HG03025 (cell line): Measurements from ENCODE around the gene ITIH4.

ENCODE experiments used
- ATAC-seq: cut with Tn5 transposase; IDR thresholded peaks from one replicate; pipeline ENCODE4 v1.9.1; 2021; ENCODE audit warnings: mild to moderate bottlenecking, moderate library complexity; ENCODE audit not compliant: unreplicated experiment, low FRiP score

ITIH4 gene

DNA sequence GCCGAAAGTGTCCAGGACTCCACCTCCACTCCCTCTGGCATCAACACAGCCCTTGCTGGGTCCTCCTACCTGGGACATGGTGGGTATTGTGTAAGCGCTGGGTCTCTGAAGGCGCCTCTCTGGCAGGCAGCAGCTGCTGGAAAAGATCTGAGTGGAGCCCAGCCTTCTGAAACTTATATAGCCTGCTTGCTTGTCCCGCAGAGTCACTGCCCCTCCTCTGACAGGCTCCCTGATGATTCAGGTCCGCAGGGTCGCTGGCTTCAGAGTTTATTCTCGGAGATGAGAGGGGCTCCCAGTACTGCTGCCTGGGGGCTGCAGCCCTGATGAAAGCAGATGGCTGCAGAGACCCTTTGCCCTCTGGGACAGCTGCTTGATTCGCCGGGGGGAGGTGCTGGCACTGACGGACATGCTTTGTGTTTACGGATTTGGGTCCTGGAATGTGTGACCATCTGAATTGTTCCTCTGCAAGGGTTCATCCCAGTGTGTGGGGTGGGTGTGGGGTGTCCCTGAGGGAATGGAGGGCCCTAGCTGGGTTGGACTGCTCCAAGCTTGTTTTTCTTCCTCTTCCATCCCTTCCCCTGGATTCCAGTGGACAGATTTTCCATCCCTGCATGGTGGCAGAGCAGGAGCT lies 4.5 kb upstream of the ITIH4 start, which contains the start of gene MUSTN1:
MUSTN1 (minus strand) TSS at position 149 of the 631 bp plus-strand sequence; CDS start at position 78, 71 bp downstream.
- no peak for ATAC-seq

GRCh38 chr3:52833202-52833601 lies 2.7 kb upstream of the ITIH4 start:
- ATAC-seq: no peak

GRCh38 chr3:52831500-52832301 lies 1.2 kb upstream of the ITIH4 start:
- no peak for ATAC-seq

DNA sequence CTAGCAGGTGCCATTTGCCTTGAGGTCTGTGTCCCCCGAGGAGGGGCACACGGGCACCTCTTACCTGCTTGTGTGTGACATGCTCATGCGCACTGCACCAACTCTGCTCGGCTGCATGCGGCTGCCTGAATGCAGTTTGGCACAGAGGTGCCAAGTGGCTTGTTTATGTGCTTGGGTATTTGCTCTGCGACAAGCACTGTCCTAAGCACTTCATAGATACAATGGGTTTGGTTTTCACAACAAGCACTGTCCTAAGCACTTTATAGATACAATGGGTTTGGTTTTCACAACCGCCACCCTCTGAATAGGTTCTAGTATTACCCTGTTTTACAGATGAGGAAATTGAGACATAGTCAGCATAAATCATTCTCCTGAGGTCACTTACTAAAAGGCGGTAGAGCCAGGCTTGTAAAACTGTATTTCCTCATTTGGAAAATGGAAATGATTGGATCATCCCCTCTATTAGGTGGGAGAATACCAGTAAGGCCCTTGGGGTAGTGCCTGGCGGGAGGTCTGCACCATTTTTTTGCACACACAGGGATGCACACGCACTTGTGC lies 487 bp downstream of the ITIH4 start:
- no peak for ATAC-seq

GRCh38 chr3:52829482-52829881 lies 990 bp downstream of the ITIH4 start:
- no peak for ATAC-seq

DNA sequence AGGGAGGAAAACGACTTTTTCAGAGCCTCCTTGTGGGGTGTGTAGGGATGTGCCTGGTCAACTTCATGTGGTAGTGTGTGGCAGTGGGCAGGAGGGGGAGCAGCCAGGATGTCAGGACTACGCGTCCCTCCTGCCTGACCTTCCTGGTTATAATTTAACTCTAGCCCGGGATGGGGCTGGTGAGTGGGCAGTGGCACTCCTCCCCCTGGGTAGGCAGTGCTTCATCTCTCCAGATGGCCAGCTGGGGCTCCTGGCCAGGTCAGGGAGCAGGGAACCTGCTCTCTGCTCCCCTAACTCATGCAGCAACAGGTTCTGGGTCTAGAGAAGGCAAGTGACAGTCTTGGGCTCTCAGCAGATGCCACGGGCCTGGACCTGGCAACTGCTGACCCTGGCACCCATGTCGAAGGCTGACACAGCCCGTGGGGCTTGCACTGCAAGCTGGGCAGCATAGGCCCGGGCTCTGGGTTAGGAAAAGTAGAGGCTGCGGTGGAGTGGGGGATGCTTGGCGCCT lies 2.6 kb downstream of the ITIH4 start:
- ATAC-seq: no peak

DNA sequence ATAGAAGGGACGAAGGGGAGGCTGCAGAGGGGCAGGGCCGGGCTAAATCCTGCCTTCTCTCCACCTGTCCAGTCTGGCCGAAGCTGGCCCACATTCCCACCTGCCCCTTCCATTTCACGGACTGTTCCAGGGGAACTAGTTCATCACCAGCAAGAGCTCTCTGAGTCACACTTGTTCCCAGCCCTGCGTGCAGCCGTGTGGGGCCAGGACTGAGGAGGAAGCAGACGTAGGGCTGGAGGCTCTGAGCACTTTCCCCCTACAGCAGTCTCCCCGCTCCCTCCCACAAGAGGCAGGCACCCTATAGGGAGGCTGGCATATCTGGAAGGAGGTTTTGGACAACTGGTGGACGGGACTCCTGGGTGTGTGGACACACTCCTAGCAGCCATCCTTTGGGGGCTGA lies 3.0 kb downstream of the ITIH4 start:
- ATAC-seq: no peak

DNA sequence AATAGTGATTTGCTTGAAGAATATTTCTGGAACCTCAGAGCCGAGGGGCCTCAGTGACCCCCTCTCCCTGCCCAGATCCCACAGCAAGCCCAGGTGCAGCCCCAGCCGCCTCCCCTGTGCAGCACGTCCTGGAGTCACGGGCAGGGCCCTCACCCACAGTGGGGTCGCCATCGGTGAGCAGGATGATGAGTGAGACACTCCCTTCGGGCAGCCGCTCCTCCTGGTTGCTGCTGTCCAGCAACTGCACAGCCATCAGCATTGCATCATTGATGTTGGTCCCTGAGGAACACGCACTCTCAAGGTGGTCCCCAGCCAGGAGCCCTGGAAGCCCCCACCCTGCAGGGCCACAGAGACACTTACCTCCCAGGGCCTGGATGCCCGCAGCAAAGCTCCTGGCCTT lies 6.4 kb downstream of the ITIH4 start:
- ATAC-seq: no peak

GRCh38 chr3:52822363-52822762 lies 8.1 kb downstream of the ITIH4 start:
- ATAC-seq: no peak

DNA sequence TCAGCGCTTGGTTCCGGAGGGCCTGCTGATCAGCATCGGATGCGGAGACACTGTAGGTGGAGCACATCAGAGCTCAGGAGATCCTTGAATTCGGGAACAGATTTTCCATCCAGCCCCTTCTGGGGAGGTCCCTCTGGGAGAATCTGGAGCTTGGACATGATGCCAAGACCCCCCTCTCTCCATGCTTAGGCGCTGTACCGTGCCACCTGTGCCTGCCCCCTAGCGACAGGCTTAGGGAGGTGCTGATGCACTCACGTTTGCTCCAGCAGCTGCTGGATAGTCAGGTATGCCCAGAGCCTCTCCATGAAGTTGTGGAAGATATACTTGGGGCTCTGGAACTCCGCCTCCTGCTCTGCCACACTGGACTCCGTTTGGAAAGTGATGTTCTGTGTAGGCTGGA lies 9.7 kb downstream of the ITIH4 start:
- no peak for ATAC-seq

DNA sequence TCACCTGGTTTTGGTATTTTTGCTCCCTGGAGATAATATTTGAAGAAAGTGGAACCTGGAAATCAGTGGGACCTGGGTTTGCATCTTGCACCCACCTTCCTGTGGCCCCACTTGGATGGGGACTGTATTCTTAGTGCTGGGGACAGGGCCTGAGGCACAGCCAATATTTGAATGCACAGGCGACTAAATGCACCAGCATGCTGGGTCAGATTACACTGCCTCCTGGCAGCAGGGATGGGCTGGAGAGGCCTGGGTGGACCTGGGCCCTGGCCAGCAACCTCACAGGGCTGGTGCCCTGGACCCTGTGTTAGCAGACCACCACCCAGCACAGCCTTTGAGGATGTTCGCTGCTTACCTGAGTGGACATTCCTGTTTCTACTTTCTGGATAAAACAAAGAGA lies 10.5 kb downstream of the ITIH4 start:
- ATAC-seq: no peak

DNA sequence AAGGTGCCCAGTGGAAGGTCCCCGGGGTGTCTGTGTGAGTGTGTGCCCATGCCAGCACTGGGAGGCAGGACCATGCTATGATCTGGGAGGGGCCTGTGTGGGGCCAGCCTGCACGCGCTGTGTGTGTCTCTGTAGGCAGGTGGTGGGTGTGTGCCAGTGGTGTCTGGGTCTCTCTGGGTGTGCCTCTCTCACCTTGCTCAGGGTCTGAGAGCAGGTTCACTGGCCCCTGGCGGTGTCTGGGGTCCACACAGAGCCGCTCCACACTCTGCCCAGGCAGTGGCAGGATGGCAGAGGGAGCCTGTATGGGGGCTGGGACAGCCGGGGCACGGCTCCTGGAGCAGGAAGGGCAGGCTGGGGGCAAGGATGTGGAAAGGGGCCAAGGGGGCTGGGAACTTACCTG lies 12.6 kb downstream of the ITIH4 start:
- ATAC-seq: no peak

GRCh38 chr3:52817221-52817620 lies 13.3 kb downstream of the ITIH4 start:
- no peak for ATAC-seq

- ATAC-seq: no peak
Measured at GRCh38 chr3:52816654-52817053, 13.8 kb downstream of the ITIH4 start.

- ATAC-seq: no peak
Measured at GRCh38 chr3:52816199-52816598, 14.3 kb downstream of the ITIH4 start.

- ATAC-seq: no peak
Measured at GRCh38 chr3:52813810-52814209, 16.7 kb downstream of the ITIH4 start.

GRCh38 chr3:52811452-52812011 lies 18.9 kb downstream of the ITIH4 start:
- no peak for ATAC-seq

DNA sequence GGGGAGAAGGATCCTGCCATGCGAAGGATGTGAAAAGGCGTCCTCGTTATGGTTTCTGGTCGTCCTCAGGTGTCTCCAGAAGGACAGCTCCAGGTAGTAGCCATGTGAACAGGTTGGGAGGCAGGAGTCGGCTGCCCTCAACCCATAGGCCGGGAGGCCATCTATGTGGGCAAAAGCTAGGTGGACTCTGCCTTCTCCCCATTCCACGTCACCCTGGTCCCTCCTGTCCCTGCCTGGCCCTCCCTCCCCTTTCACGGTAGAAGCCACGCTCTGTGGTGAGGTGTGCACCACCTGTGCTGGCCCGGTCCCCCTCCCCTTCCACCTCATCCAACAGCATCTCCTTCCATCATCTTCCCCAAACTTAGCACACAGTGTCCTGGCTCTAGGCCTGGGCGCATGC lies 19.5 kb downstream of the ITIH4 start:
- no peak for ATAC-seq

- no peak for ATAC-seq
Measured at GRCh38 chr3:52809662-52810377, 20.7 kb downstream of the ITIH4 start.

DNA sequence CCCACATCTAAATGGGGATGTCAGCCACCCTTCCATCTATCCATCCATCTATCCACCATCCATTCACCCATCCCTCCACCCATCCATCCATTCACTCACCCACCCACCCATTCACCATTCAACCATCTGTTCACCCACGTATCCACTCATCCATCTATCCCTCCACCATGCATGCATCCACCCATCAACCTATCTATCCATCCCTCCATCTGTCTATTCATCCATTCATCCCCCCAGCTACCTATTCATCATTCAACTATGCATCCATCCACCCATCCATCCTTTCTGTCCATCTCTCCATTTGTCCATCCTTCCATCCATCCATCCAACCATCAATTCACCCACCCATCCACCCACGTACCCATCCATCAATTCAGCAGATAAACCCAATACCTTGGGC lies 21.3 kb downstream of the ITIH4 start:
- no peak for ATAC-seq
